Neural crest cell (in vitro differentiated cells): ENCODE measurements around the gene HERC4. TPM values are rescaled to one million over a fixed set of nuclear protein-coding genes. Genes with fewer than 3 reads are reported as not detected.
A peak's percentile ranks its signal among the peaks of the same experiment; 100 is the strongest.

ENCODE experiments used
- DNase-seq: peaks from one replicate; pipeline ENCODE4 v3.0.0; 2021; ENCODE audit warnings: low read depth, mixed read lengths, low spot score
- H3K27ac Mint-ChIP-seq: one replicate; pipeline ENCODE4 v1.8.0; 2021; ENCODE audit warnings: mild to moderate bottlenecking, mixed read lengths; ENCODE audit not compliant: unreplicated experiment
- H3K27me3 Mint-ChIP-seq: 2 replicates; pipeline ENCODE4 v1.8.0; 2021; ENCODE audit warnings: low read depth, mild to moderate bottlenecking, mixed read lengths
- H3K36me3 Mint-ChIP-seq: 2 replicates; pipeline ENCODE4 v1.8.0; 2021; ENCODE audit warnings: low read depth, mild to moderate bottlenecking, mixed read lengths
- H3K4me1 Mint-ChIP-seq: 2 replicates; pipeline ENCODE4 v1.8.0; 2021; ENCODE audit warnings: mixed read lengths
- H3K4me3 Mint-ChIP-seq: one replicate; pipeline ENCODE4 v1.8.0; 2021; ENCODE audit warnings: mild to moderate bottlenecking, mixed read lengths
- H3K9me3 Mint-ChIP-seq: 2 replicates; pipeline ENCODE4 v1.8.0; 2021; ENCODE audit warnings: mixed read lengths
- total RNA-seq: library from RNA; stranded (reverse); gene quantifications from 2 replicates; pipeline ENCODE4 v1.2.1, GENCODE V29; 2021
- TF ChIP-seq, protein P1 (sequence below): fragments of 200-600 bp; sonication (generic); conservative IDR thresholded peaks from 2 replicates; pipeline ENCODE4 v1.5.0; 2021; ENCODE audit warnings: antibody characterized with exemption, mild to moderate bottlenecking

HERC4 gene
- total RNA-seq, 1 donor from 2014 or later: 42.4 TPM

DNA sequence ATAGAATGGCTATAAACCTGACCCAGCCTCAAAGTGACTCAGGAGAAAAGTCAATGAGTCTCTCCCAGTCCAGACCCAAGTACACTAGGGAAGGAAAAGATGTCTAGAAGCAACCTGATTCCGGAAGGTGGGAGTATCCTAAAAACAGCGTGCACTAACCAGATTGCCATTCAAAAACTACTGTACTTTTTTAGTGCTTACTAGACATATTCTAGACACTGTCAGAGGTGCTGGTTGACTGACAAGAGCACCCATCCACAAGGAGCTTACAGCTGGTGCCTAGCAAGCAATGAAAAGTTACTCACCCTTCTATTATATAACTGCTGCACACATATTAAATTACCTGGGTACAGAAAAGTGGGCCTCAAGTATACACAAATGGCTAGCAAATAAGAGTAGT, 109.6 kb downstream of the HERC4 start:
- H3K36me3 Mint-ChIP-seq: peaks cover 41% of the 10 kb centered on the region
- no peaks in the 10 kb centered on the region for H3K4me1 Mint-ChIP-seq
- DNase-seq: no peak
- no peak overlapping the region for H3K4me3 Mint-ChIP-seq
- H3K27me3 Mint-ChIP-seq: no peaks in the 10 kb centered on the region
- H3K27ac Mint-ChIP-seq: no peak overlapping the region
- no peaks in the 10 kb centered on the region for H3K9me3 Mint-ChIP-seq
- TF ChIP-seq, protein P1, sequence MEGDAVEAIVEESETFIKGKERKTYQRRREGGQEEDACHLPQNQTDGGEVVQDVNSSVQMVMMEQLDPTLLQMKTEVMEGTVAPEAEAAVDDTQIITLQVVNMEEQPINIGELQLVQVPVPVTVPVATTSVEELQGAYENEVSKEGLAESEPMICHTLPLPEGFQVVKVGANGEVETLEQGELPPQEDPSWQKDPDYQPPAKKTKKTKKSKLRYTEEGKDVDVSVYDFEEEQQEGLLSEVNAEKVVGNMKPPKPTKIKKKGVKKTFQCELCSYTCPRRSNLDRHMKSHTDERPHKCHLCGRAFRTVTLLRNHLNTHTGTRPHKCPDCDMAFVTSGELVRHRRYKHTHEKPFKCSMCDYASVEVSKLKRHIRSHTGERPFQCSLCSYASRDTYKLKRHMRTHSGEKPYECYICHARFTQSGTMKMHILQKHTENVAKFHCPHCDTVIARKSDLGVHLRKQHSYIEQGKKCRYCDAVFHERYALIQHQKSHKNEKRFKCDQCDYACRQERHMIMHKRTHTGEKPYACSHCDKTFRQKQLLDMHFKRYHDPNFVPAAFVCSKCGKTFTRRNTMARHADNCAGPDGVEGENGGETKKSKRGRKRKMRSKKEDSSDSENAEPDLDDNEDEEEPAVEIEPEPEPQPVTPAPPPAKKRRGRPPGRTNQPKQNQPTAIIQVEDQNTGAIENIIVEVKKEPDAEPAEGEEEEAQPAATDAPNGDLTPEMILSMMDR: no peak

DNA sequence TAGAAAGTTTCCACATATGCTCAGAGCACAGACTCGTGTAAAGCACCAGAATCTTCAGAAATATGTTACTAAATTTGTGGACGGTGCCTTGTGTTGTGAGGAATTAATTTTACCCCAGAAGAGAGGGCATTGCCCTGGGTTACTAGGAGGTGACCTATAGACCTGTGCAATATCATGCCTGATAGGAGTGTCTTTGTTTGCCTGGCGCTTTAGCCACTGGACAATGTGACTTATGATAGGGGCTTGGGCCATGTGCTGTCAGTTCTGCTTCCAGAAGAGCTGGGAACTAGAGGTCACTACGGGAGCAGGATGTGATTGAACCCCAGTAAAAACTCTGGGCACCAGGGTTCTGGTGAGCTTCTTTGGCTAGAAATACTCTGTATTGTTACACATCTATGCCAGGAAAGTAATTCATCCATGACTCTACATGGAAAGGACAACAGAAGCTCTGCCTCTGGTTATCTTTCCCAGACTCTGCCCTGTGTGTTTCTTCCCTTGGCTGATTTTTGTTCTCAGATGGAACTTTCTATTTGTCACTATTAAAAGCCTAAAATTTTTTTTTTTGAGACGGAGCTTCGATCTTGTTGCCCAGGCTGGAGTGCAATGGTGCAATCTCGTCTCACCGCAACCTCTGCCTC, 115.1 kb downstream of the HERC4 start:
- H3K4me3 Mint-ChIP-seq: no peak overlapping the region
- peaks cover 8% of the 10 kb centered on the region for H3K4me1 Mint-ChIP-seq
- peak overlapping the region; percentile 78 for H3K27ac Mint-ChIP-seq

DNA sequence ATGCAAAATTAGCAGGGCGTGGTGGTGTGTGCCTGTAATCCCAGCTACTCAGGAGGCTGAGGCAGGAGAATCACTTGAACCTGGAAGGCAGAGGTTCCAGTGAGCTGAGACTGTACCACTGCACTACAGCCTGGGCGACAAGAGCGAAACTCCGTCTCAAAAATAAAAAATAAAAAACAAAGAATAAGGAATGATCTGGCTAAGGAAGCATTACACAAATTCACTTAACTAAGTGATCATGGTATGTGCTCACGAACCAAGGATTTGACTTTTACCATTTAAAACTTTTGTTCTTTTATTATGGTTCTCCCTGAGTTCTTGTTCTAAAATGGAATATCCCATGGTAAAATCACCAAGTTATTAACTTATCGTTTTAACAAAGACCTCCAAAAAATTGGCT, 119.5 kb downstream of the HERC4 start:
- no peaks in the 10 kb centered on the region for H3K27me3 Mint-ChIP-seq
- no peaks in the 10 kb centered on the region for H3K9me3 Mint-ChIP-seq
- H3K36me3 Mint-ChIP-seq: peaks cover 19% of the 10 kb centered on the region
- TF ChIP-seq, protein P1: no peak
- no peak overlapping the region for H3K4me3 Mint-ChIP-seq
- DNase-seq: no peak
- H3K27ac Mint-ChIP-seq: no peak overlapping the region
- peaks cover 8% of the 10 kb centered on the region for H3K4me1 Mint-ChIP-seq

More for the DNA sequence above, 115.1 kb downstream of the HERC4 start:
- no peaks in the 10 kb centered on the region for H3K27me3 Mint-ChIP-seq
- H3K9me3 Mint-ChIP-seq: no peaks in the 10 kb centered on the region
- DNase-seq: no peak
- peaks cover 19% of the 10 kb centered on the region for H3K36me3 Mint-ChIP-seq
- TF ChIP-seq, protein P1: no peak

DNA sequence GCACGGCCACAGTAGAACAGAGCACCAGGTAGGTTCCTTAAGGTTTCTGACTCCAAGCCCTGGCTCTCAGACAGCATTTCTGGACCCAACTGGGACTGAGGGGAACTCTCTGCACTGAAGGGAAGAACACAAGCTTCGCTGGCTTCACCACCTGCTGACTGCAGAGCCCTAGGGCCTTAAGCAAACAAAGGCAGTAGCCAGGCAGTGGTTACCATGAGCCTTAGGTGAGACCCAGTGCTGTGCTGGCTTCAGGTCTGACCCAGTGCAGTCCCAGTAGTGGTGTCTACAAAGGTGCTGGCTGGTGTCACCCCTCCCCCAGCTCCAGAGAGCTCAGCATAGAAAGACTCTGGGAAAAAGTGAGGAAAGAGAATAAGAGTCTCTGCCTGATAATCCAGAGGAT, 131.2 kb downstream of the HERC4 start:
- H3K36me3 Mint-ChIP-seq: peaks cover 32% of the 10 kb centered on the region

DNA sequence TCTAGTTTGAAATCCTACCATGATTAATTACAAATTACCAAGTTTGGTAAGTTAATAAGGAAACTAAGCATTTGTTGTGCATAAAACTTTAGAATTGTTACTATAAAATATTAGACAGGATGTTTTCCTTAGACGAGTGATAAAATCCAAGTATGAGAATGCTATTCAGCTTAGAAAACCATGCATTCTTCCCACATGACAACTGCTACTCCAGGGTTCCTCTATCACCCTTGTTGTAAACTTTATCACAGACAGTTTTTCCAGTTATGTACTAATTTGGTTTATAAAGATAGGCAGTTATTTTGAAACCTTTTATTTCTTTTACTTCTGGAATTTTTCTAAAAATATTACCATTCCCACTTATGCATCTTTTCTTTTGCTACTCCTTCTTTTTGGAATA, 138.7 kb downstream of the HERC4 start:
- H3K36me3 Mint-ChIP-seq: peaks cover 6% of the 10 kb centered on the region
- H3K4me1 Mint-ChIP-seq: no peaks in the 10 kb centered on the region
- H3K9me3 Mint-ChIP-seq: no peaks in the 10 kb centered on the region
- TF ChIP-seq, protein P1: no peak
- H3K27me3 Mint-ChIP-seq: no peaks in the 10 kb centered on the region
- DNase-seq: no peak
- no peak overlapping the region for H3K27ac Mint-ChIP-seq
- no peak overlapping the region for H3K4me3 Mint-ChIP-seq

More for the DNA sequence above, 131.2 kb downstream of the HERC4 start:
- no peaks in the 10 kb centered on the region for H3K4me1 Mint-ChIP-seq
- no peak for DNase-seq
- H3K27me3 Mint-ChIP-seq: no peaks in the 10 kb centered on the region
- H3K27ac Mint-ChIP-seq: no peak overlapping the region
- peaks cover 4% of the 10 kb centered on the region for H3K9me3 Mint-ChIP-seq
- H3K4me3 Mint-ChIP-seq: no peak overlapping the region
- TF ChIP-seq, protein P1: no peak
